ENCODE data around the gene MISP.
"Not testable (repeated sequence)": the region's sequence is repeated elsewhere in the genome, so short reads cannot be mapped to it uniquely, and the experiment has no call there.

Gene MISP, protein sequence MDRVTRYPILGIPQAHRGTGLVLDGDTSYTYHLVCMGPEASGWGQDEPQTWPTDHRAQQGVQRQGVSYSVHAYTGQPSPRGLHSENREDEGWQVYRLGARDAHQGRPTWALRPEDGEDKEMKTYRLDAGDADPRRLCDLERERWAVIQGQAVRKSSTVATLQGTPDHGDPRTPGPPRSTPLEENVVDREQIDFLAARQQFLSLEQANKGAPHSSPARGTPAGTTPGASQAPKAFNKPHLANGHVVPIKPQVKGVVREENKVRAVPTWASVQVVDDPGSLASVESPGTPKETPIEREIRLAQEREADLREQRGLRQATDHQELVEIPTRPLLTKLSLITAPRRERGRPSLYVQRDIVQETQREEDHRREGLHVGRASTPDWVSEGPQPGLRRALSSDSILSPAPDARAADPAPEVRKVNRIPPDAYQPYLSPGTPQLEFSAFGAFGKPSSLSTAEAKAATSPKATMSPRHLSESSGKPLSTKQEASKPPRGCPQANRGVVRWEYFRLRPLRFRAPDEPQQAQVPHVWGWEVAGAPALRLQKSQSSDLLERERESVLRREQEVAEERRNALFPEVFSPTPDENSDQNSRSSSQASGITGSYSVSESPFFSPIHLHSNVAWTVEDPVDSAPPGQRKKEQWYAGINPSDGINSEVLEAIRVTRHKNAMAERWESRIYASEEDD

GRCh38 chr19:750640-751423 is at the start of gene MISP:
Gene MISP, plus strand, starts transcription at chr19:751112. Its CDS starts 5,835 bp downstream, at chr19:756947.
- no peak for DNase-seq

GRCh38 chr19:702847-703246 is 48.1 kb upstream of the MISP start:
- not testable (repeated sequence) for DNase-seq

DNA sequence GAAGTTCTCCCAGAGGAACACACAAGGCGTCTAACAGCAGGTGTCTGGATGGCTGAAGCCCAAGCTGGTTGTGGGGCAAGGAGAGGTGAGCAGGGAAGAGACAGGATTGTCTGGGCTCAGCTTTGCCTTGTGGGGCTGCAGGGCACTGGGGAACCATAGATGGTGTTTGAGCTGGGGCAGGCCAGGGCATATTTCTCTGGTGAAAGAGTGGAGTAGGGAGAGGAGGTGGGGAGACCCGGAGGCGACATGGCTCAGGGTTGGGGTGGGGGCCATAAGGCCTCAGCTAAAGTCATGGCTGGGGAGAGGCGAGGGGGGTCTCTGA is 47.6 kb upstream of the MISP start:
- DNase-seq, result no peak

DNA sequence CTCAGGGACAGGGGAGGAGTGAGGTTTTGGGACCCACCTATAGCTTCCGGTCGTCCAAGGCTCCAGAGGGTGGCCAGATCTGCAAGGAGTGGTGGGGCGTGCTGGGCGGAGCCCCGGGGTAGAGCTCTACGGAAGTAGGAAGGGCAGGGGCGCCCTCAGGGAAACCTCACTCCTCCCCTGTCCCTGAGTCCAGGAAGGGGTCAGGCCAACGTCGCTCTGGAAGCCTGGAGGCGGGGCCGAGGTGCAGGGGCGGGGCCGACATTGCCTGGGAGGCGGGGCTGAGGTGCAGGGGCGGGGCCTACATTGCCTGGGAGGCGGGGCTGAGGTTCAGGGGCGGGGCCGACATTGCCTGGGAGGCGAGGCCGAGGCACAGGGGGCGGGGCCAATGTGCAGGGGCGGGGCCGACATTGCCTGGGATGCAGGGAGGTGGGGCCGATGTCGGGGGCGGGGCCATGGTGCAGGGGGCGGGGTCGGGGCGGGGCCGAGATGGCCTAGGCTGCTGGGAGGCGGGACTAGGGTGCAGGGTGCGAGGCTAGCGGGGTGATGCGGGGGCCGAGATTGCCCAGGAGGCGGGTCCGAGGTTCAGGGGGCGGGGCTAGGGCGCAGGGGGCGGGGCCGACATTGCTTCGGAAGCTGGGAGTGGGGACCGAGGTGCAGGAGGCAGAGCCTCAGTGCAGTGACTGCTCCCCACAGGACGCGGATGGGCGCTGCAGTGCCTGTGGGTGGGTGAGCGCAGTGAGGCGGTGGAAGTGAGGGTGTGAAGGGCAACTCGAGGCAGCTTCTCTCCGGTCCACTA is 47.1 kb upstream of the MISP start:
- peak; percentile 45 for DNase-seq

GRCh38 chr19:704447-704741 is 46.5 kb upstream of the MISP start:
- DNase-seq, result no peak

DNA sequence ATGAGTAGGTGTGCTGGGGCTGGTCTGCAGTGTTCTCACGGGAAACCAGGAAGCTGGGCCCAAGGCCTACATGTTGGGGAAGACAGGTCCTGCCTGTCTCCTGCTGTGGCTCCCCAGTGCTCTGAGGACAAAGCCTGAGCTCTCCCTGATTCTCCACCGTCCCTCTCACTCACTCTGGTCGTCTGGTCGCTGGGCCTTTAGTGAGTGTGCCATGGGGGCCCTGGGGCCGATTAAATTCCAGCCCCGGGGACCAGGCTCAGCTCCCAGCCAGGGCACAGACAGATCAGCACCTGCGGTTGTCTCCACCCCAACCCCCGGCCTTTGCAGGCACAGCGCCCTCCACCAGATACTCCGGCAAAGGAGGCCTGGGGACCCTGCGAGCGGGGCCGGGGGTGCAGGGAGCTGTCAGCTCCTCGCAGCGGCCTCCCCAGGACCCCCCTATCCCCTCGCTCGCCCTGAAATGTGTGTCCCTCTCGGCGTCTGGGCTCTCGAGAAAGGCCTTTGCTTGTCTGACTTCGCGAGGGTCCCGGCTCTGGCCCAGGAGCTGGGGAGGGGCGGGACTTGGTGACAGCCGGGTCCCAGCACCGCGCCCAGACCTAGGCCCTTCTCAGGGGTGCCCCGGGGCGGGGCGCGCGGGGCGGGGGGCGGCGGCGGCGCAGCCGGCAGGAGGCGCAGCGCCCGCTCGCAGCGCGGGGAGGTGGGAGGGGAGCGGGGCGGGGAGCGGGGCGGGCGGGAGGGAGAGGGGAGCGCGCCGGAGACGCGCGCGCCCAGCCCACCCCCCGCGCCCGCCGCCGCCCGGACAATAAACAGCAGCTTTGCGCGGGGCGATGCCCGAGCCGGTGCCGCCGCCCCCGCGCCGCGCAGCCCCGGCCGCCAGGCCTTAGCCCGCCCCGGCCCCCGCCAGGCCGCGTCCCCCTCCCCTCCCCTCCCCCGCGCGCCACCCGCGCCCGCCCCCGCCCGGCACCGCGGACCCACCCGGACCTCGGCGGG is 42.5 kb upstream of the MISP start, which contains the start of gene PALM:
Gene PALM (plus strand): TSS at position 782 of the 990 bp plus-strand sequence. CDS start 212 bp downstream, outside the sequence.
- no peak for DNase-seq

DNA sequence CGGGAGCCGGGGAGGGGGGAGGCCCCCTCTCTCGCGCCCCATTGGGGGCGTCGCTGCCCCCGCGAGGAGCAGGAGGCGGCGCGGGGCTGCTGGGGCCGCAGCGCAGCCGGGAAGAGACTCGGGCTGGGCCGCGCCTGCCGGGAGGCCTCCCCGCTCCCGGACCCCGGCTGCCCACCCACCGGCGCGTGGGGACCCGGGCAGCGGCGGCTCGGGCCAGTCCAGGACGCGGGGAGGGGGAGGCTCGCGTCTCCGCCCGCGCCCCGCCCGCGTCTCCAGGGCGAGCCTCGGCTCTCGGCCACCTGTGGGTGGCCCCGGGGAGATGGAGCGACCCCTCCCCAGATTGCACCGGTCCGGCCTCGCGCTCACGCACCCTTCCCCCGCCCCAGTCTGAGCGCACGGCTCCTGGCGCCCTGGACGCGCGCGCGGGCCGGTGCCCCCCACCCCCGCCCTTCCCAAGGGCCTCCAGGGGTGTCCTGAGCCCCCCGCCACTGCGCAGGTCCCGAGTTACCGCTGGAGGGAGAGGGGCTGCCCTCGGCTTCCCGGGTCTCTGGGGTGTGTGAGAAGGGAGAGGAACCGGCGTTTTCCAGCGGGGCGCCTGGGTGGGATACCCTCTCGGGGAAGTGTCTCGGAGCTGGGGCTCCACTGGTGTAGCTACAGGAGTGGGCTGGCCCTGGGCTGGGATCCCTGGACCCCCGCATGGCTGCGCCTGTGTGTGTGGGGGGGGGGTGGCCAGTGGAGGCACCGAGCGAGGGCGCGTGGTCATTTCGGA is 41.5 kb upstream of the MISP start:
- DNase-seq, result no peak

DNA sequence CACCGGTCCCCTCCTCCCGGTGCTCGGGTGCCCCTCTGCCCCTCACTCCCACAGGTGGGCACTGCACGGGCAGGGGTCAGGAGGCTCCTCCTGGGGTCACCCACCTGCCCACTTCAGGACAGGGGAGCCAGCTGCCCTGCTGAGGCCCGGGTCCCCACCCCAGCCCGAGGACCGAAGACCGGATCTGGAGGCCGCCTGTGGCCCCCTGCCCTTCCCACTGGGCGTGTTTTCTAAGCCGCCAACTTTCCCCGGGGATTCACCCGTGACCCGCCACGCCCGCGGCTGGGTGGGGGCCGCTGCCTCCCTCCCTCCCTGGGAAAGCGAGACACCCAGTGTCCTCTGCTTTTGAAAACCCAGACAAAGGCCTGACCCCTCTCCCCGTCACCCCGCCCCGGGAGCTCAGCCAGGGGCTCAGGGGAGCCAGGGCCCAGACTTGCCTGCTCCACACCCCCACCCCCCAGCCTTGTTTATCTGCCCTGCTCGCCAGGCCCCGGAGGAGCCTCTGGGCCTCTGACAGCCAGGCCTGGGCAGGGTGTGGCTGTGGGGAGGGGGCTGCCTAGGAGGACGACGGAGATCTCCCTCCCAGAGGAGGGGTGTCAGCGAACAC is 40.8 kb upstream of the MISP start:
- no peak for DNase-seq

DNA sequence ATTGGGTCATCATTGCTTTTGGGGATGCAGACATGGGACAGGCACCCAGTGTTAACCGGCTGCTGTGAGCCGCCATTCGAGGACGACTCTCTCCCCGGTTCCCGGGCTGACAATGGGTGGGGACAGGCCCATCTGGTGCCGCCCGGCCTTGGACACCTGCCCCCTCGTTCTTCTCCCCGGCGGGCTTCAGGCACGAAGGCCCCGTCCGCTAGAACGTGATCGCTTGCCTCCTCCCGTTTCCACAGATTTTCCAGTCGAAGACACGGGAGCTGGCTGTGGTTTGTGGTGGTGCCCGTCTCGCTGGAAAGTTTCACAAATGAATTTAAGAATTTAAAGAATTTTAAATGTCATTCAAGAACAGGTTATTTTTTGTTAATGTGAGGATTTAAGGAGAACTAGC is 40.1 kb upstream of the MISP start:
- DNase-seq, result no peak

DNA sequence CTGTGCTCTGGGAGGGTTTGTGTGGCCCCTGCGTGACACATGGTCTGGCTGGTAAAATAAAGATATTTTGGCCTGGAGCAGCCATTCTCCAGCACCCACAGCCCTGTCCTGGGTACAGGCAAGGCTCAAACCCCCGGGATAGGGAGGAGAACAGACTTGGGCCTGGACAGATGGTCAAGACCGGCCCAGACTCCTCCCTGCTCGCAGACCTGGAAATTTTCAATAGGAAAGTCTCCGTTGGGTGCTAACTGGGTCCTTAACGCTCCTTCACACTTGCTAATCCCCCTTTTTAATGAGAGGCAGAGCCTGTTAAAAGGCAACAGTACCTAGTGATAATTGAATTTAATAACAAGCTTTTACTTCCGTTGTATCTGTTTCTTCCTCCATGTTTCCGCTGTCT is 39.7 kb upstream of the MISP start:
- DNase-seq, result no peak

- DNase-seq, result no peak
These were observed 35.6 kb upstream of the MISP start for GRCh38 chr19:715347-715746.

DNA sequence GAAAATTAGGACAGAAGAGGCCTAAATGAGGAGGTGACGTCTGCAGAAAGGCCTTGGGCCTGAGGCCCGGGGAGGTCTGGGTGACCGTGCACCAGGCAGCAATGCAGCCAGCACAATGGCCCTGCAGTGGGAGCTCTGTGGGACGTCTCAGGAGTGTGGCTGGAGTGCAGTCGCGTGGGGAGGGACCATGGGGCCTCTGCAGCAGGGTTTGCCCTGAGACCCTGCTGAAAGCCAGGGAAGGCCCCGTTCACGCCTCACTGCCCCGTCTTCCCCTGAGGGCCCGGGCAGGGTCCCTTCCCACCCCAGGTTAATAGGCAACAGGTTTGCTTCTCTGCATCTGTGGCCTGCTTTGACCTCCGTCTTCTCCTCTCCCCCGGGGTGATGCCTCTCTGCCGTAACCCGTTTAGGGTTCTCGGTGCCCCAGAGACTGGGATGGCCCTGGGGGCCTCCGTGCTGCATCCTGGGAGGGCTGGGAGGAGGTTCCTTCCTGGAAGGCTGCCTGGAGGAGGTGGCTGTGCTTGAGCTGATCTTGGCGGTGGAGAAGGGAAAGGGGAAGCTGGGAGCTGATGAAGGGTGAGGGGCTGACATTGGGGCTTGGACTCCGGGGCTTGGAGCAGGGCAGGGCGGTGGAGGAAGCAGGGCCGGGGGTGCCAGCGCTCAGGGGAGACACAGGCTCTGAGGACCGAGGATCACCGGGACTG is 32.5 kb upstream of the MISP start:
- DNase-seq, result no peak

DNA sequence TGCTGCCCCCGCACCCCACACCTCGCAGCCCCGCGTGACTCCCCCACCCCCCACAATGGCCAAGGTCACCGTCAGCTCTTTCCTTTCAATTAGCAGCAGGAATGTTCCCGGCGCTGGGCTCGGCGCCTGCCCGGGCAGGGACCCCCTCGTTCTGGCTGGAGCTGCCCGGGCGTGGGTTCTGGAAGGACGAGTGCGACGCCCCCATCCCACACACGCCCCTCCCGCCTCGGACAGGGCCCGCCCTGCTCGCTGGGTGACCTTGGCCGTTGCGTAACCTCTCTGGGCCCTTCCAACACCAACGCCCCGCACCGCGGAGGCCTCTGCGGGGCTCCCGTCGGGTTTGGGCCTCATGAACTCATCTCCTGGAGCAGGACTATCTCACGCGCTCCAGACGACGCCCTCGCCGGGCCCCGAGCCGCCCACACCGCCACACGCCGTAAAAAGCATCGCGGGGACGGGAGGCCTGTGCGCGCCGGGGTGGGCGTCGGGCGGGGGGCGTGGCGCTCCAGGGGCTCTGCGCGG is 31.9 kb upstream of the MISP start:
- no peak for DNase-seq

DNA sequence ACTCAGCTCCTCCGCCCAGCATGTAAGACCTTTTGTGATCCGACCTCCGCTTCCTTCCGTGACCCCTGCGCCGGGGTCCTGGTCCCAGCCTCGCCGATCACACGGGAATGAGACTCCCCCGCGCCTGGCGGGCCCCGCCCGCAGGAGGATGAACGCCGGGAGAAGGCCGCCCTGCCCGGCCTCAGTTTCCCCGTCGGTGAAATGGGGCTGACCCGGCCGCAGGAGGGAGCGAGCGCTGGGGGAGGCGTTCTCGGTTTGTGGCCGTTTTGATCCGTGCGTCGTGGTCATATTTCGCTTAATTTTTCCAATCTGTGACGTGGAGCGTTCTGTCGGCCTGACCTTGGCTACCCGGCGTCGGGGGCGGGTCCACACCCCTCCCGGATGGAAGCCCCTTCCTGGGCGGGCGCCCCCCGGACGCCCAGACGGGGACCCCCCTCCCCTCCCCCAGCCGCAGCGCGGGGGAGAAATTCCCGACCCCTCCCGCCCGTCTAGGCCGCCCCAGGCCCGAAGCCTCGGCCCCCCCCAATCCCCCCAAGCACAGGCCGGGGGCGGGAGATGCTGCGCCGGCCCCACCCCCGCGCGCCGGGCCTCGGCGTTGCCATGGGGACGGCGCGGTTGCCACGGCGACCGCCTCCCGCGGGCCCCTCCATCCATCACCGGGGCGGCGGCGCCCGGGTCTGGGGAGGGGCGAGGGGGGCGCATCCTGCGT is 31.1 kb upstream of the MISP start:
- no peak for DNase-seq

- DNase-seq, result no peak
These were observed 30.4 kb upstream of the MISP start for GRCh38 chr19:720345-721160.

DNA sequence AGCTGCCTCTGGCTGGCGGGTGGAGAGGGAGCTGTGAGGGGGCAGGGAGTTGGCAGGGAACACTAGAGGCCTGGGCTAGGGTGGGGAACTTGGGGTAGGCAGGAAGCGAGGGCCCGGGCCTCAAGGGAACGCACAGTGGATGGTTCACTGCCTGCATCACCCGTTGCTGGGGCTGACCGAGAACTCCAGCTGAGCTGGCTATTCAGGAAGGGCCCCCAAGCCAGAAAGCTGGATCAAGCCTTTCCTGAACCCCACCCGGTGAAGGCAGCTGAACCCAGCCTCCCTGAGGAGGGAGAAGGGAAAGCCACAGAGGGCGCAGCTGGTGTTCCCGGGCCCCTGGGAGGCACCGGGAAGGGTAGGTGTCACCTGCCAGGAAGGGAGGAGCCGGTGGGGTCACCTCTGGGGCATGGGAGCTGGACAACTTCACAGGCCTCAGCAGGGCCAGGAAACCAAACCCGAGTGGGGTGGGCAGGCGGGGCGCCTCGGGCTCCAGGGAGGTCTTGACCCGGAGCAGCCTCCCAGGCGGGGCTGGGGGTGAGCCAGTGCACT is 28.3 kb upstream of the MISP start:
- no peak for DNase-seq

DNA sequence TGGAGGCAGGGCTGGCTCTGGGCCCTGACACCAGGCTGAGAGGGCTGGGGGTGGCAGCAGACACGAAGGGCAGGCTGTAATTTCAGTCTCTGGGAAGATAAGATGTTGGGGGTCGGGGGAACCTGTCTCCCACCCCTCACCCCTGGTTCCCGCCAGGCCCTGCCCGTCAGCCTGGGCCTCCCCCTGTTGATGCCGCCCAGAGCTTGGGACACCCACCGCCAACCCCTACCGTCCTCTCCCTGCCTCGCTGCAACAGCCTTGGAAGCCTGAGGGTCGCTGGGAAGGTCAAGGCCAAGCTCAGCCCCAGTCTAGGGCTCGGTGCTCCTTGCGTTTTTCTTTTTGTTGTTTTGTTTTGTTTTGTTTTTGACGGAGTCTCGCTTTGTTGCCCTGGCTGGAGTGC is 27.7 kb upstream of the MISP start:
- DNase-seq, result no peak

- DNase-seq, result no peak
These were observed 27.2 kb upstream of the MISP start for GRCh38 chr19:723714-724113.
